ENCODE data around the gene AIG1. TPM values are rescaled to one million over a fixed set of nuclear protein-coding genes. Genes with fewer than 3 reads are reported as not detected.

The AIG1 gene
- total and polyA plus RNA-seq, 2 of the 4 experiments (the other 2 are of a cell fraction) = 21.3 to 27.1 TPM

- H2BK20ac ChIP-seq (ENCODE audit: low read depth, low read length) = no peak overlapping the region
- H3K27me3 ChIP-seq (ENCODE audit: control insufficient read depth, insufficient read depth, low read length) = no peaks in the 10 kb centered on the region
- no peak for DNase-seq
- no peaks in the 10 kb centered on the region for H3K36me3 ChIP-seq (ENCODE audit: control insufficient read depth, insufficient read depth, low read length)
- no peaks in the 10 kb centered on the region for H3K9me3 ChIP-seq (ENCODE audit: control insufficient read depth, insufficient read depth, low read length)
- no peak overlapping the region for H3K14ac ChIP-seq (replicated peaks; ENCODE audit: low read depth, low read length)
- no peak overlapping the region for H2BK15ac ChIP-seq (ENCODE audit: low read depth, low read length)
- H3K27ac ChIP-seq (ENCODE audit: insufficient read depth, low read length) = no peak overlapping the region
- H2AFZ ChIP-seq (replicated peaks; ENCODE audit: low read length, poor library complexity) = no peak overlapping the region
- H3K23ac ChIP-seq (ENCODE audit: low read depth, low read length) = no peak overlapping the region
- WGBS, 2 experiments (ENCODE audit: extremely low coverage in 2 of 2, insufficient read length in 1 of 2) = no CpG with 5 or more reads among the region's 1 CpG
- H4K5ac ChIP-seq (ENCODE audit: low read depth, low read length) = no peak overlapping the region
- no peak for TF ChIP-seq CEBPB (IDR thresholded peaks at IDR 0.05; ENCODE audit: low read depth, low read length)
- no peak overlapping the region for H2BK5ac ChIP-seq (ENCODE audit: low read depth, low read length, poor library complexity, severe bottlenecking)
- no peak overlapping the region for H4K91ac ChIP-seq (ENCODE audit: insufficient read depth, low read depth, low read length)
- no peak overlapping the region for H3K4ac ChIP-seq (ENCODE audit: low read depth, low read length)
- H4K20me1 ChIP-seq (ENCODE audit: insufficient read depth, low read length) = no peaks in the 10 kb centered on the region
- H2AK9ac ChIP-seq (replicated peaks; ENCODE audit: low read depth, low read length, poor library complexity) = no peak overlapping the region
- no TSS peak for BruUV-seq (replicated peaks)
- H3K56ac ChIP-seq (ENCODE audit: extremely low read depth, insufficient read depth, low read length) = no peak overlapping the region
- H3K9ac ChIP-seq (ENCODE audit: low read depth, low read length) = no peak overlapping the region
- in situ Hi-C loops (cut with MboI; ENCODE audit: low sequenced_read_pairs) = no loop called here
- H3K4me1 ChIP-seq (ENCODE audit: control insufficient read depth, insufficient read depth, low read length) = no peaks in the 10 kb centered on the region
- no peak overlapping the region for H2AK5ac ChIP-seq (ENCODE audit: low read depth, low read length)
- no peak overlapping the region for H3K4me2 ChIP-seq (ENCODE audit: low read depth, low read length)
- no peak for ATAC-seq (ENCODE audit: low read depth)
- no peak overlapping the region for H3K18ac ChIP-seq (ENCODE audit: low read depth, low read length)
- intact Hi-C loops (cut with micrococcal nuclease) = no loop called here
- H2BK120ac ChIP-seq (ENCODE audit: low read depth, low read length) = no peak overlapping the region
- ChIA-PET CTCF (no interaction called here), POLR2A (ENCODE audit: unreplicated experiment) (no interaction called here)
- no peak overlapping the region for H3K4me3 ChIP-seq (ENCODE audit: insufficient read depth, low read depth, low read length)
- H4K8ac ChIP-seq (ENCODE audit: low read depth in 2 of 2, low read length in 2 of 2) = no peak overlapping the region
- dilution Hi-C loops (cut with HindIII; ENCODE audit: low sequenced_read_pairs, unreplicated experiment) = no loop called here
- 0 out of 2 replicates have a peak, but pooled peaks cover 2% of the 10 kb centered on the region for H3K9me1 ChIP-seq (ENCODE audit: insufficient read depth, low read length)
- H3K79me1 ChIP-seq (ENCODE audit: low read depth in 1 of 2, low read length in 2 of 2) = no peaks in the 10 kb centered on the region
These were observed 233.7 kb downstream of the AIG1 start for GRCh38 chr6:143294265-143294860.
